NCI-H748 (cell line): ENCODE data around the gene MRPL55.

Experiments used
- DNase-seq: peaks from one replicate; lab custom pipeline; 2025; ENCODE audit not compliant: unreplicated experiment; lab: John Stamatoyannopoulos, UW

MRPL55 gene

DNA sequence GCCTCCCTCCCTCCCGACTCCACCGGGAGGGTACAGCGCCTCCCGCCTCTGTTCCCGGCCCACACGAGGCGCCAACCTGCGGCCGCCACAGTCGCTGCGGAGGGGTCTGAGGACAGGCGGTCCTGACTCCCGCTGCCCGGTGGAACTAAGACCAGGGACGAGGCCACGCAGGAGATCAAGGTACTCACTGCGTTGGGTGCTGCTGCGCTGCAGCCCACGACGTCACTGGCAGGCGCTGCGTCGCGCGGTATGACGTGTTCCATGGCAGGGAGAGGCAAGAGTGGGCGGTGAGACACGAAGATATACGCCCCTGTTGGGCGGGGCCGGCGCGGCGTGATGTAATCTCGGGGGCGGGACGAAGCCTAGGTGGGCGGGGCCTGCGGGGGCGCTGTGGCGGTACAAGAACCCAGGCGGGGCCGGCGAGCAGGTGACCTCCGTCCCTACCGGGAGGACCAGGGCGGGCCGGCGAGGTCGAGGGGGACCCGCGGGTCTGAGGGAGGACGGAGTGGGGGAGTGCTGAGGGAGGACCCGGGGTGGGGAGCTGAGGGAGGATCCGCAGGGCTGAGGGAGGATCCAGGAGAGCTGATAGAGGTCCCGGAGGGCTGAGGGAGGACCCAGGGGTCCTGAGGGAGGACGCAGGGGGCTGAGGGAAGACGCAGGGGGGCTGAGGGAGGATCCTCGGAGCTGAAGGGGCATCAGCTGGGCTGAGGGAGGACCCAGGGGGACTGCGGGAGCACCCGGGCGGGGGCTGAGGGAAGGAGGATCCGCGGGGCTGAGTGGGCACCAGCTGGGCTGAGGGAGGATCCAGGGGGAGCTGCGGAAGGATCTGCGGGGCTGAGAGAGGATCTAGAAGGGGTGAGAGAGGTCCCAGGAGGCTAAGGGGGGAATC is at the start of gene MRPL55:
Gene MRPL55 (minus strand): TSS at position 227 of the 889 bp plus-strand sequence. CDS start 1,039 bp downstream, outside the sequence.
- DNase-seq: peak; percentile 92

DNA sequence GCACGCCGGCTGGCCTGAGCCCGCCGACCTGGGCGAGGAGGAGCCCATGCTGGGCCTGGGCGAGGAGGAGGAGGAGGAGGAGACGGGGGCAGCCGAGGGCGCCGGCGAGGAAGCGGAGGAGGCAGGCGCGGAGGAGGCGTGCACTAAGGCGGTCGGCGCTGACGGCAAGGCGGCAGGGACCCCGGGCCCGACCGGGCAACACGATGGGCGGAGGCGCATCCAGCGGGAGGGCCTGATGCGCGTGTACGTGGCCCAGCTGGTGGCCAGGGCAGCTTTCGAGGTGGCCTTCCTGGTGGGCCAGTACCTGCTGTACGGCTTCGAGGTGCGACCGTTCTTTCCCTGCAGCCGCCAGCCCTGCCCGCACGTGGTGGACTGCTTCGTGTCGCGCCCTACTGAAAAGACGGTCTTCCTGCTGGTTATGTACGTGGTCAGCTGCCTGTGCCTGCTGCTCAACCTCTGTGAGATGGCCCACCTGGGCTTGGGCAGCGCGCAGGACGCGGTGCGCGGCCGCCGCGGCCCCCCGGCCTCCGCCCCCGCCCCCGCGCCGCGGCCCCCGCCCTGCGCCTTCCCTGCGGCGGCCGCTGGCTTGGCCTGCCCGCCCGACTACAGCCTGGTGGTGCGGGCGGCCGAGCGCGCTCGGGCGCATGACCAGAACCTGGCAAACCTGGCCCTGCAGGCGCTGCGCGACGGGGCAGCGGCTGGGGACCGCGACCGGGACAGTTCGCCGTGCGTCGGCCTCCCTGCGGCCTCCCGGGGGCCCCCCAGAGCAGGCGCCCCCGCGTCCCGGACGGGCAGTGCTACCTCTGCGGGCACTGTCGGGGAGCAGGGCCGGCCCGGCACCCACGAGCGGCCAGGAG is 49.3 kb upstream of the MRPL55 start:
- no peak for DNase-seq

DNA sequence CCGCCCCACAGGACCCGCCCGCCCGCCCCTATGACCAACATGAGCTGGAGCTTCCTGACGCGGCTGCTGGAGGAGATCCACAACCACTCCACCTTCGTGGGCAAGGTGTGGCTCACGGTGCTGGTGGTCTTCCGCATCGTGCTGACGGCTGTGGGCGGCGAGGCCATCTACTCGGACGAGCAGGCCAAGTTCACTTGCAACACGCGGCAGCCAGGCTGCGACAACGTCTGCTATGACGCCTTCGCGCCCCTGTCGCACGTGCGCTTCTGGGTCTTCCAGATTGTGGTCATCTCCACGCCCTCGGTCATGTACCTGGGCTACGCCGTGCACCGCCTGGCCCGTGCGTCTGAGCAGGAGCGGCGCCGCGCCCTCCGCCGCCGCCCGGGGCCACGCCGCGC is 48.6 kb upstream of the MRPL55 start:
- no peak for DNase-seq

DNA sequence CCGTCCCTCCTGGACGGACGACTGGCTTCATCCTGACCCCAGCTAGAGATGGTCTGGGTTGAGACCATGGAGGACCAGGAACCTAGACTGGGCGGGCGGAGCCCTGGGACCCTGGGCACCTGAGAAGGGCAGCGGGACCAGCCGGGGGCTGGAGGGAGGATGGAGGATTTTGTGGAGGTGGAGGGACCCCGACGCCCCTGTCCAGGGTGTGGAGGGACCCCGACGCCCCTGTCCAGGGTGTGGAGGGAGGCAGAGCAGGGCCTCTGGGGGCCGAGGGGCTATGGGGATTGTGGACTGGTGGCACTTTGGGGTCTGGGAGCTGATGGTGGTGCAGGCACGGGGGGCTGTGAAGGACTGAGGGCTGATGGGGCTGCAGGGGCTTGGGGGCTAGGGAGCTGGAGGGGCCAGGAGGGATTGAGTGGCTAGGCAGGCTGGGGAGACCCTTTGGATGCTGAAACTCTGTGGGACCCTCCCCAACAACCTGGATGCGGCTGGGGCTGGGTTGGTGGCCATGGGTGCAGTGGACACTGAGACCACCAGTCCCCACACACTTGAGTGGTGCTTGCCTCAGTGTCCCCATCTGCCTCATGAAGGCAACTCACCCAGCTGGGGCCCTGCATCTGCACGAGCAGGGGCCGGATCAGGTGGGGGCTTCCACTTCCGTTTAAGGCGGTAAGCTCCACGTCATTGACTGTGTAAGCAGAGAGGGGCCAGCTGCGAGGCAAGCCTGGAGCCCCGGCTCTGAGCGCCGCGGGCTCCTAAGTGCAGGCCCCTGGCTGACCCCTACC is 48.0 kb upstream of the MRPL55 start:
- DNase-seq: no peak

DNA sequence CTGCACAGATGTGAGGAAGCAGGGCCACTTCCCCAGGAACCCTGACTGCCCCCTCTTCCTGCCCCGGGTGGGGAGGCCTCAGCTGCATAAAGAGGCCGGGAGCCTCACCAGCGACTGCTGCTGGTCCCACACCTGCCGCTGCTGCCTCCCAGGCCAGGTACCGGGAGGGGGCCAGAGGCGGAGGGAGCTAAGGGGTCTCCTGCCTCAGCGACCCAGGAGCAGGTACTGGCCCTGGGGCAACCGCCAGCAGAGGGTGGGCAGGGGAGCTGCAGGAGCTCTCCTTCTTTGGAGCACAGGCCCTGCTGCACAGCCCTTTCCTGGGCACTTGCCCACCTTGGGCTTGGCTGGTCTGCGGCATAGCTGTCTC is 47.4 kb upstream of the MRPL55 start:
- DNase-seq: no peak

DNA sequence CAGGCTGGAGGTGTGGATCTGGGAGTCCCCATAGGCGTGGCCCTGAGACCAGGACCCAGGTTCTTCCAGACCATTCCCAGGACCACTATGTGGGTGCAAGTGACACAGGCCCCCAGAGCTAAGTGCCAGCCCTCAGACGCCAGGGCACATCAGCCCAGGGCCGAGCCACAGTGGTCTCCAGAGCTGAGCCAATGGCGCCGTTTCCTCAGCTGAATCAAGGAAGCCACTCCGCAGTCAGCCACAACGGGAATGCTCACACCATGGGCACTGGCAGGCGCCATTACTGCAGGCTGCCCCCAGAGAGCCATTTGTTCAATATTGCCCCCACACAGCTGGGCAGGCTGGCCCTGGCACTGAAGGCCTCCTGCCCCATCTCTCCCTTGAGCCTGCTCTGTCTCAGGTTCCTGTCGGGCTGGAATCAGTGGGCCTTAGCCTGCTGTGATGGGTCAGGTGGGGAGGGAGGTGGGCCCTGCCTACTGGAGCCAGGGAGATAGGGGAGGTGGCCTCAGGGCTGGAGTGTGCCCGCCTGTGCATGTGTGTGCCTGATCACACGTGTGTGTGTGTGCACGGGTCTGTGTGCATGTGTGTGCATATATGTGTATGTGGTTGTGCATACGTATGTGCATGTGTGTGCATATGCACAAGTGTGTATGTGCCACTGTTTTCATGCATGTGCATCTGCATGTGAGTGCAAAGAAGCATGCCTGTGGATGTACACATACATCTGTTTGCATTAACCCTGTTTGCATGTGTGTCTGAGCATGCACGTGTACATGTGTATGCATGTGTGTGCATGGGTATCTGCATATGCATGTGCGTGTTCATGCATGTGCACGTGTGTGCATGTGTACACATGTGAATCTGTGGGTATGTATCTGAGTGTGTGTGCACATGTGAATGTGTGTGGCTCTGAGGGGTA is 46.8 kb upstream of the MRPL55 start:
- DNase-seq: no peak

DNA sequence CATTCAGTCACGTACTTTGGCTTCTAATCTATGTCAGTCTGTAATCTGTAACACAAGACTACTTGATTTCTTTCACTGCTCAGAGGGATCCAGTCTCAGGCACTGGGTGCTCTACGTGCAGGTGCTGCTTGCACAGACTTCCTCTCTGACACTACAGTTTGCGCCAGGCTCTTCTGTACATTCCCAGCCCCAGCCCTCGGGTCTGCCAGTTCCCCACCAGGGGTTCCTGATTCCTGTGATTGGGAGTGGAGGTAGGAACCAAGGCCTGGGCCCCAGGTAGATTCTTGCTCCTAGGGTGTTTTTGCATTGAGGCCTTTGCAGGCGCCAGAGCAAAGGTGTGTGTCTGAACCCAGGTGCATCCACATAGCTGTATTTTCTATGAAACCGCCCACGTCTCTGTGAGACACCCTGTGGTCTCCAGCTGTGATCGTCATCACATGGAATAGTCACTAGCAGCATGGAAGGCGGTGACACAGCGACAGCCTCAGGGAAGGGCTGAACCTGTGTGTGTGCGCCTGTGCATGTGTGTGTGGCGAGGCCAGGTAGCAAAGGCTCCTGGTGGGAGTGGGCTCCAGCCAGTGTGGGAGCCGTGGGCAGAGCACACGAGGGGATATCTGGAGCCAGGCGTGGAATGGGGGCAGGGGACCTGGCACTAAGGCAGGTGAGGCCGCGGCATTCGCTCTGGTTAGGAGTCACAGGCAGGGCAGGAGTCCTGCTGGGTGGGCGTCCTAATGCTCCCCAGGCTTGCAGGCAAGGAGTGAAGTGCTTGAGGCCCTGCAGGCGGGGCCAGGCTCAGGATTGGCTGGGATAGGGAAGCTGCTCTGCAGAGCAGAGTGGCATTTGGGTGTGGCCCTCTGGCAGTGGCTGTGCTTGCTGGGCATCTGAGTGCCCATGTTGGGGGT is 45.8 kb upstream of the MRPL55 start:
- DNase-seq: no peak

DNA sequence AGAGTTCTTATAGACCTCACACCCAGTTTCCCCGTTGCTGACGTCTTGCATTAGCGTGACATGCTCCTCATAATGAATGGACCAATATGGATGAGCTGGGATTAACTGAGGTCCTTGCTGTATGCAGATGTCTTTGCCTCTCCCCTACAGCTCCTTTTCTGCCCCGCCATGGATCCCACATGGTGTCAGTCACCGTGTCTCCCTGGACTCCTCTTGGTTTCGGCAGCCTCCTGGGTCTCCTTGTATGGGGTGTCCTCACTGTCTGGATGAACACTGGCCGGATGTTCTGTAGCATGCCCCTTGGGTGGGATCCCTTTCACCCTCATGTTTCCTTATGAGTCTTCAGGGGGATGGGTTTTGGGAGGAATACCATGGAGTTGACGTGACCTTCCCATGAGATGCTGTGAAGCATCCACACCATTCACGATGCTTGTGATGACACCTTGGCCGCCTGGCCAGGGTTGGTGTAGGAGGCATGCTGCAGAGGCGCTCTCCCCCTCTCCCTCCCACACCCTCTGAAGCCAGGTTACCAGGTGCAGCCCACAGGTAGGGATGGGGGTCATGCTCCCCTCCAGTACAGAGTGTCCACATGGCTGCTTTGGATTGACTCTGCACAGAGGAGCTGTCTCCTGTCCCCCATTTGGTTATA is 45.0 kb upstream of the MRPL55 start:
- DNase-seq: no peak

DNA sequence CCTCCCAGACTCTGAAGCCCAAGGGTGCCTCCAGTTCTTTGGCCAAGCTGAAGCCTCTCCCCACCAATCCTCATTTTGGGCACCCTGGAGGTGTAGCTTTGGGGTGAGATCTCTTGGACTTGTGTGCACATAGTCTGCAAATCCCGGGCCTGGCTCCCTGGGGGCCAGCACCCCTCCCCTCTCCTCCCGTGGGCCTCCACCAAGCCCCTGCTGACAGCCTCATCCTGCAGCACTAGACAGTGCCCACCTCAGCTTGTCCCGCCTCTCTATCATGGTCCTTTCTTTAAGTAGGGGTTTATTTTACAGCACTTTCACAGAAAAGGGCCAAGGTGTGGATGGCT is 43.8 kb upstream of the MRPL55 start:
- no peak for DNase-seq

DNA sequence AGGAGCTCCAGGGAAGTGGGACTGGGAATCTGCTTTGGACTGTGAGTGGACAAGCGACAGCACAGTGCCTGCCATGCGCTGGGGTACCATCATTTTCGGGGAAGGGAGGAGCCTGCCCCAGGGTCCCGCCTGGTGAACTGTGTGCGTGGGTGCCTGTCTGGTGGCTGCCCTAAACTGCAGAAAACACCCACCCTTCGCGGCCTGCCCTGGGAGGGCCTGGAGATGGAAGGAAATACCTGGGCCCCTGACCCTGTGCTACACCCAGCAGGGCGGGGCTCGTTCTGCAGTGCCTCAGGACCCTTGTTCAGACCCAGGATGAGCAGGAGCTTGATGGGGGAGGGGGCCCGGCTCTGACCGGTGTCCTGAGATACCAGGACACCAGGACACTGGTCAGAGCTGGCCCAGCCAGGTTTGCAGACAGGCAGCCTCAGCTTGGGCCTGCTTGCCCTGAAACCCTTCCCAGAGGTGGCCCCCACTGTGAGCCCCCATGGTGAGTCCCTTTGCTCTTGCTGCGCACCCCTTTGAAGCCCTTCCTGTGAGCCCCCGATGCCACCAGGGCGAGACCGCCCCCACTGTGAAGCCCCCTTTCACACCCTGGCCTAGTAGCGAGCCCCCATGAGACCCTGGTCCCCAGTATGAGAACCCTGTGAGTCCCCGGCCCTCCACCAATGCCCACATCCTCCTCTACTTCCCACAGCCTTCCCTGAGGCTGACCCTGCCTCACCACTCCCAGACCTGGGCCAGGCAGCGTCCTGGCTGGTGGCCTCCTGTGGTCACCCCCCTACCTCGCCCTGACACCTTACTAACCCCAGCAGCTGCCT is 43.2 kb upstream of the MRPL55 start:
- no peak for DNase-seq

DNA sequence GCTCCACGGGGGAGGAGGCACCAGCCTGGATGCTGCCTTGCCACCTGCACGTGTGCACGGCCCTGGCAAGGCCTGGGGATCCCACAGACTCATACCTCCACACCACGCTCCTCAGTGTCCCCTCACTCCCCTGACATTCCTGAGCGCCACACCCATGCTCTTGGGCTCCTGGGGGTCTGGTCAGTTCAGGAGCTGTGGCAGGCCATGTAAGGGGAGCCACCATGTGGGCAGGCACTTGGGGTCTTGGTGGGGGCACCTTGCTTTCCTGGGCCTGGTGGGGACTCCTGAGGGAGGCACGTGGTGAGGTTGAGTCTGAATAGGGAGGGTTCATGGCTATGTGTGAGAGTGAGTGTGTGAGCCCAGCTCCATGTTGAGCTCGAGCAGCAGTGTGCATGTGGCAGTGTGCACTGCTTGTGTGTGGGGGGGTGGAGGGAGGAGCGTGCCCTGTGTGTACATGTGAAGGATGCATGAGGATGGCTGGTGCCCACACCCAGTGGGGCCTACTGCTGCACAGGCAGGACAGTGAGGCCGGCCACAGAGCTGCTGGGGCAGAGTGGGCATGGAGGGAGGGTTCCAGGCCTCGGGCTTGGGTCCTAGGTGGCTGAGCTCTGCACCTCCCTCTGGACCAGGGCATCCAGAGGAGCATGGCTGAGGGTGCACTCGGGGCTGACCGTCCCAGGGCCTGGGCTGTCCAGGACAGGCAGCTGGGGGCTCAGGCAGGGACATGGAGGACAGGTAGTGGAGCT is 42.3 kb upstream of the MRPL55 start:
- DNase-seq: no peak

DNA sequence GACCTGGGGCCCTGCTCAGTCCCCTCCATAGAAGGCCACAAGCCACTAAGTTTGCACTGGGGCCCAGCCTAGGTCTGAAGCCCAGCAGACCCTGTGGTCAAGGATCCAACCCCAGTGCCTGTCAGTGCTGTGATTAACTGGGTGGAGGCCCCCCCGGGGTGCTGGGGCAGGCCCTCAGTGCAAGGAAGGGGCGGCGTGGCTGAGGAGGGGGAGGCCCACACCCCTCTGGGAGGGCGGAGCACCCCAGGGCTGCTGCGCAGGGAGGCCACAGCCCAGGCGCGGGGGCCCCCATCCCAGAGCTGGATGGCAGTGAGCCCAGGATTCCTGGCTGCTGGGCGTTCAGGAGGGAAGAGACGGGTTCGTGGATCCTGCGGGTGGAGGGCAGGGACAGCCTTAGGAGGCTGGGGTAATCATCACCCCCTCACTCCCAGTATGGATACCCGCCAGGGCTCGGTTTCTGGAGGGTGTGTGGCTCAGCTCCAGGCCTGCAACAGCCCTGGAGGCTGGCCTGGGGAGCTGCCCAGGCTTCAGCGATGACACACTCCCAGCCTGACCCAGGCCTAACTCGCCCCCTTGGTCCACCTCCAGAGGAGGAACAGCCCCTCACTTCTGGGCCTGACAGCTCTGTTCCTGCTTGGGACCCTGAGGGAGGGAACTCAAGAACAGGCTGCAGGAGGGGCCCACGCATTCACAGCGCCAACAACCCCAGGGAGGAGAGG is 41.5 kb upstream of the MRPL55 start:
- no peak for DNase-seq

DNA sequence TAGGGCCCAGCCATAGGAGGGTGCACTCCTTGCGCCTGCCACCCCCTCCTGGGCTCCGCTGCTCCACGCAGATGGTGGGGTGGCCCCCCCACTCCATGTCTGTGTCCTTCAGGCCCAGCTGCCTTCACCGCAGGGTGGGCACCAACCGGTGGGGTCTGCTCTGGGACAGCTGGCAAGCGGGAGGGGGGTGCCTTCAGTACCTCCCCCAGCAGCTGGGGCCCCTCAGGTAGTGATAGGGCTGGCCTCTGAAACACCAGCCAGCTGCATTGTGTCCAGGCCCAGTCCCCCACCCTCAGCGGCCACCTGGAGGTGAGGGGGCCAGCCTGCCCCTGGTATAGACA is 41.0 kb upstream of the MRPL55 start:
- DNase-seq: no peak

DNA sequence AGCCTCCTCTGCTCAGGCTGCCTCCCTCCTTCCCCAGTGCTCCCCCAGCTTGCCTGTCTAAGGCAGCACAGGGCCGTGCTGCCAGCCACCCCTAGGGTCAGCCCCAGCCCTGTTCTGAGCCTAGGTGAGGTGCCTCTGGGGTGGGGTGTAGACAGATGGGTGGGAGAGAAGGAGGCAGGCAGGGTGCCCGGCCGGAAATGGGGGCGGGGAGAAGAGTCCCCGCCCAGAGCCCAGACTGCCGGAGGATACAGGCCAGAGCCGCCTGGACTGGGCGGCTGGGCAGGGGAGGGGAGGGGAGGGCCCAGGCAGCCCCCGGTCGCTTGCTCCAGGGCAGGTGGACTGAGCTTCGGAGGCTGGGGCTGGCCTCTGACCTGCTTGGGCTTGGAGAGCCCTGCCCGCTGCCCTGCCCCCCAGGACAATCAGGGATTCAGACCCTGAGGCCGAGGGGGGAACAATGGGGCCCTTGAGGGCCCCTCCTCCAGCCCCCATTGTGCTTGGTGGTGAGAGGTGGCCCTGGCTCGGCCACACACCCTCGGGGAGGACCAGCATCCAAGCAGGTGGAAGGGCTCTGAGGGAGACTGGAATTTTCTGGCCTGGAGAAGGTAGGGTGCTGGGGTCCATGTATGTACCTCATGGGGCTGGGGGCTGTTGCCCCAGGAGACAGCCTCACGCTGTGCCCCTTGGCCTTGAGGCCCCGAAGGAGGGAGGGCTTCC is 40.5 kb upstream of the MRPL55 start, which contains the start of gene GJC2:
Gene GJC2 (plus strand): TSS at position 525 of the 714 bp plus-strand sequence. CDS start 7,829 bp downstream, outside the sequence.
- no peak for DNase-seq

DNA sequence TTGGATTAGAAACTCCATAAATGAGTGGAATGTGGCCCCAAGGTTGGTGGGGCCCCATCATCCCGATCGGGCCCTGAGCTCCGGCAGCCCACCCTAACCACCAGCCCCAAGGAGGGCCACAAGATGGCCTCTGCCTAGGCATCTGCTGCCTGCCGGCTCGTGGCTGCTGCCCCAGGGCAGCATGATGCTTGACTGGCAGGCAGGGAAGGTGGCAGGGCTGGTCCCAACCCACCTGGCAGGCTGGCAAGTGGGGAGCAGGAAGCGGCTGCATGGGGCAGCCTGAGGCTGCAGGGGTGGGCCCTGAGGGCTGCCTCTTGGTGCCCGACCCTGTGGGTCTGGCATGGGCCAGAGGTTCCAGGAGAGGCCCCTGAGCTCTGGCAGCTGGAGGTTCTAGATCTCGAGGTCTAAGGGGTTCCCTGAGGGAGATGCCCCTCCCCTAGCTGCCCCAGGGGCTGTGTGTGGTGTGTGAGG is 39.9 kb upstream of the MRPL55 start:
- no peak for DNase-seq
